HepG2 (cell line): ENCODE data around the gene GFRA3. TPM values are rescaled to one million over a fixed set of nuclear protein-coding genes. Genes with fewer than 3 reads are reported as not detected.

ENCODE experiments used
- ARNT2 ChIP-seq: sonication (generic); formaldehyde crosslinking; IDR thresholded peaks from 2 replicates; pipeline ENCODE4 v1.8.0; 2022; ENCODE audit warnings: mild to moderate bottlenecking, low read depth, missing genetic modification reagents, moderate library complexity
- KLF13 ChIP-seq: sonication (generic); formaldehyde crosslinking; IDR thresholded peaks from 2 replicates; pipeline ENCODE4 v1.4.0; 2020; ENCODE audit warnings: mild to moderate bottlenecking, missing genetic modification reagents
- RXRB ChIP-seq: IDR thresholded peaks from 2 replicates; pipeline ENCODE4 v1.6.1; 2016; ENCODE audit warnings: borderline replicate concordance, missing genetic modification reagents, missing compliant biosample characterization
- WIZ ChIP-seq: sonication (generic); formaldehyde crosslinking; IDR thresholded peaks from 2 replicates; pipeline ENCODE4 v1.5.1; 2020; ENCODE audit warnings: mild to moderate bottlenecking, missing genetic modification reagents
- ZMYM2 ChIP-seq: sonication (generic); formaldehyde crosslinking; IDR thresholded peaks from 2 replicates; pipeline ENCODE4 v1.8.0; 2022; ENCODE audit warnings: mild to moderate bottlenecking, missing genetic modification reagents
- ZNF543 ChIP-seq: sonication (generic); formaldehyde crosslinking; IDR thresholded peaks from 2 replicates; pipeline ENCODE4 v1.4.0; 2020; ENCODE audit warnings: mild to moderate bottlenecking, missing genetic modification reagents
- ZNF549 ChIP-seq: sonication (generic); formaldehyde crosslinking; IDR thresholded peaks from 2 replicates; pipeline ENCODE4 v1.5.0; 2020; ENCODE audit warnings: missing genetic modification reagents
- ZNF605 ChIP-seq: sonication (generic); formaldehyde crosslinking; IDR thresholded peaks from 2 replicates; pipeline ENCODE4 v1.8.0; 2022; ENCODE audit warnings: mild to moderate bottlenecking, missing genetic modification reagents
- ZNF670 ChIP-seq: sonication (generic); formaldehyde crosslinking; IDR thresholded peaks from 2 replicates; pipeline ENCODE4 v1.8.0; 2022; ENCODE audit warnings: mild to moderate bottlenecking, missing genetic modification reagents, borderline replicate concordance
- polyA plus RNA-seq, 8 experiments: library from polyadenylated mRNA; depleted of rRNA in 3 of 8; stranded (reverse) in 7 of 8; unstranded in 1 of 8; fragments of >200 nt; fragmentation: Illumina TruSeq in 4 of 8; extraction: Trizol in 4 of 8; gene quantifications; 2 replicates each; pipeline versions ENCODE4 v1.2.1 to v1.2.3, GENCODE V29; 2011 to 2016; ENCODE audit warnings: low read depth in 4 of 8, missing spikeins in 1 of 8, mixed read lengths in 1 of 8; ENCODE audit not compliant: insufficient read depth in 1 of 8
- total RNA-seq, 5 experiments: library from RNA; depleted of rRNA; stranded (reverse); fragments of >200 nt; fragmentation: Illumina TruSeq; extraction: Trizol; gene quantifications; 2 replicates each; pipeline ENCODE4 v1.2.3, GENCODE V29; 2016; ENCODE audit warnings: low read depth in 1 of 5
- TF ChIP-seq, protein P1 (sequence below): sonication (generic); formaldehyde crosslinking; IDR thresholded peaks from 2 replicates; pipeline ENCODE4 v1.9.0; 2021; ENCODE audit warnings: missing genetic modification reagents, mild to moderate bottlenecking, borderline replicate concordance
- TF ChIP-seq, protein P2 (sequence below): sonication (generic); formaldehyde crosslinking; IDR thresholded peaks from 2 replicates; pipeline ENCODE4 v1.4.0; 2020; ENCODE audit warnings: missing genetic modification reagents
- TF ChIP-seq, protein P3 (sequence below): sonication (generic); formaldehyde crosslinking; IDR thresholded peaks from 2 replicates; pipeline ENCODE4 v1.5.1; 2020; ENCODE audit warnings: missing genetic modification reagents, mild to moderate bottlenecking, borderline replicate concordance
- TF ChIP-seq, protein P4 (sequence below): sonication (generic); formaldehyde crosslinking; IDR thresholded peaks from 2 replicates; pipeline ENCODE4 v1.9.0; 2021; ENCODE audit warnings: missing genetic modification reagents, borderline replicate concordance
- TF ChIP-seq, protein P5 (sequence below): sonication (generic); formaldehyde crosslinking; IDR thresholded peaks from 2 replicates; pipeline ENCODE4 v1.5.0; 2020; ENCODE audit warnings: missing genetic modification reagents

GFRA3 gene
- total and polyA plus RNA-seq, 2 of the 13 experiments (the other 11 are each of a cell fraction or from before 2014, with no cell fraction given) = 0.27 to 0.30 TPM

DNA sequence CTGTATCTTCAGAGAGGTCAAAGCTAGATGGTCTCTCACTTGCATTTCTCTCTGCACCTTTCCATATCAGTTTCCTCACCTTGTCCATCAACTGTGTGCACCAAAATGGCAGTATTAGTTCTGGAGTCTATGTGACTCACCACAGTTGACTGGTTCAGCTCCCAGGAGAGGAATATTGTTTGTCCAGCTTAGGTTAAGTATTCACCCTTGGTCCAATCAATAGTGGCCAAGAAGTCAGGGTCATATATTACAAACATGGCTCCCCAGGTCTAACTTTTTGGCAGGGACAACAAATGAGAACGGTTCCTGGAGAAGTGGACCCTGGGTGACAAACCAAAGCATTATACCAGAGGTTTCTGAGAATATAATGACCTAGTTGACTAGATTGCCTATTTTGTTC lies 36.4 kb downstream of the GFRA3 start (continued):
- TF ChIP-seq, protein P1, sequence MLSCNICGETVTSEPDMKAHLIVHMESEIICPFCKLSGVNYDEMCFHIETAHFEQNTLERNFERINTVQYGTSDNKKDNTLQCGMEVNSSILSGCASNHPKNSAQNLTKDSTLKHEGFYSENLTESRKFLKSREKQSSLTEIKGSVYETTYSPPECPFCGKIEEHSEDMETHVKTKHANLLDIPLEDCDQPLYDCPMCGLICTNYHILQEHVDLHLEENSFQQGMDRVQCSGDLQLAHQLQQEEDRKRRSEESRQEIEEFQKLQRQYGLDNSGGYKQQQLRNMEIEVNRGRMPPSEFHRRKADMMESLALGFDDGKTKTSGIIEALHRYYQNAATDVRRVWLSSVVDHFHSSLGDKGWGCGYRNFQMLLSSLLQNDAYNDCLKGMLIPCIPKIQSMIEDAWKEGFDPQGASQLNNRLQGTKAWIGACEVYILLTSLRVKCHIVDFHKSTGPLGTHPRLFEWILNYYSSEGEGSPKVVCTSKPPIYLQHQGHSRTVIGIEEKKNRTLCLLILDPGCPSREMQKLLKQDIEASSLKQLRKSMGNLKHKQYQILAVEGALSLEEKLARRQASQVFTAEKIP (CRISPR knock-in tag) = no peak
- TF ChIP-seq WIZ (CRISPR knock-in tag) (no peak), ZNF605 (CRISPR knock-in tag) (no peak), ZNF670 (CRISPR knock-in tag) (no peak), ARNT2 (no peak), KLF13 (CRISPR knock-in tag) (no peak), ZNF543 (CRISPR knock-in tag) (no peak), ZNF549 (CRISPR knock-in tag) (no peak), RXRB (CRISPR knock-in tag) (peak; percentile 22; the same call in 1 of the 2 replicates), ZMYM2 (CRISPR knock-in tag) (no peak)
- TF ChIP-seq, protein P2, sequence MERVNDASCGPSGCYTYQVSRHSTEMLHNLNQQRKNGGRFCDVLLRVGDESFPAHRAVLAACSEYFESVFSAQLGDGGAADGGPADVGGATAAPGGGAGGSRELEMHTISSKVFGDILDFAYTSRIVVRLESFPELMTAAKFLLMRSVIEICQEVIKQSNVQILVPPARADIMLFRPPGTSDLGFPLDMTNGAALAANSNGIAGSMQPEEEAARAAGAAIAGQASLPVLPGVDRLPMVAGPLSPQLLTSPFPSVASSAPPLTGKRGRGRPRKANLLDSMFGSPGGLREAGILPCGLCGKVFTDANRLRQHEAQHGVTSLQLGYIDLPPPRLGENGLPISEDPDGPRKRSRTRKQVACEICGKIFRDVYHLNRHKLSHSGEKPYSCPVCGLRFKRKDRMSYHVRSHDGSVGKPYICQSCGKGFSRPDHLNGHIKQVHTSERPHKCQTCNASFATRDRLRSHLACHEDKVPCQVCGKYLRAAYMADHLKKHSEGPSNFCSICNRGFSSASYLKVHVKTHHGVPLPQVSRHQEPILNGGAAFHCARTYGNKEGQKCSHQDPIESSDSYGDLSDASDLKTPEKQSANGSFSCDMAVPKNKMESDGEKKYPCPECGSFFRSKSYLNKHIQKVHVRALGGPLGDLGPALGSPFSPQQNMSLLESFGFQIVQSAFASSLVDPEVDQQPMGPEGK (CRISPR knock-in tag) = no peak
- TF ChIP-seq, protein P3, sequence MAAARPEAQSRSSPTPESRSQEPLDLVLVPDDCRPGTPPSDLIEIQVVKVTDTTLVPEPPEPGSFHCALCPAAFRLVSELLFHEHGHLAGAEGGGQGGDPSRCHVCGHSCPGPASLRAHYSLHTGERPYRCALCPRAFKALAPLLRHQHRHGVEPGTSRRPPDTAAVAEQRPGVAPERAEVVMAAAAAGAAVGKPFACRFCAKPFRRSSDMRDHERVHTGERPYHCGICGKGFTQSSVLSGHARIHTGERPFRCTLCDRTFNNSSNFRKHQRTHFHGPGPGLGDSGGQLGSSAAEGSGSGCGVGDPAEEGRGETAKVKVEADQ (CRISPR knock-in tag) = no peak
- TF ChIP-seq, protein P4, sequence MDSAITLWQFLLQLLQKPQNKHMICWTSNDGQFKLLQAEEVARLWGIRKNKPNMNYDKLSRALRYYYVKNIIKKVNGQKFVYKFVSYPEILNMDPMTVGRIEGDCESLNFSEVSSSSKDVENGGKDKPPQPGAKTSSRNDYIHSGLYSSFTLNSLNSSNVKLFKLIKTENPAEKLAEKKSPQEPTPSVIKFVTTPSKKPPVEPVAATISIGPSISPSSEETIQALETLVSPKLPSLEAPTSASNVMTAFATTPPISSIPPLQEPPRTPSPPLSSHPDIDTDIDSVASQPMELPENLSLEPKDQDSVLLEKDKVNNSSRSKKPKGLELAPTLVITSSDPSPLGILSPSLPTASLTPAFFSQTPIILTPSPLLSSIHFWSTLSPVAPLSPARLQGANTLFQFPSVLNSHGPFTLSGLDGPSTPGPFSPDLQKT (CRISPR knock-in tag) = no peak
- TF ChIP-seq, protein P5, sequence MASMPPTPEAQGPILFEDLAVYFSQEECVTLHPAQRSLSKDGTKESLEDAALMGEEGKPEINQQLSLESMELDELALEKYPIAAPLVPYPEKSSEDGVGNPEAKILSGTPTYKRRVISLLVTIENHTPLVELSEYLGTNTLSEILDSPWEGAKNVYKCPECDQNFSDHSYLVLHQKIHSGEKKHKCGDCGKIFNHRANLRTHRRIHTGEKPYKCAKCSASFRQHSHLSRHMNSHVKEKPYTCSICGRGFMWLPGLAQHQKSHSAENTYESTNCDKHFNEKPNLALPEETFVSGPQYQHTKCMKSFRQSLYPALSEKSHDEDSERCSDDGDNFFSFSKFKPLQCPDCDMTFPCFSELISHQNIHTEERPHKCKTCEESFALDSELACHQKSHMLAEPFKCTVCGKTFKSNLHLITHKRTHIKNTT (CRISPR knock-in tag) = no peak
